Measurements from ENCODE around the gene XNDC1N.

Gene XNDC1N, protein sequence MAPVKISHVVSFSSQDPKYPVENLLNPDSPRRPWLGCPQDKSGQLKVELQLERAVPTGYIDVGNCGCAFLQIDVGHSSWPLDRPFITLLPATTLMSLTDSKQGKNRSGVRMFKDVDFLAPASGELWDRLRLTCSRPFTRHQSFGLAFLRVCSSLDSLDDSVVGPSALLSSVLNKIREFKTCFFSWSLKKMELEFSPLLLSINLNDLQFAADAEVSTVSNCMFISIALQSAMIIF

DNA sequence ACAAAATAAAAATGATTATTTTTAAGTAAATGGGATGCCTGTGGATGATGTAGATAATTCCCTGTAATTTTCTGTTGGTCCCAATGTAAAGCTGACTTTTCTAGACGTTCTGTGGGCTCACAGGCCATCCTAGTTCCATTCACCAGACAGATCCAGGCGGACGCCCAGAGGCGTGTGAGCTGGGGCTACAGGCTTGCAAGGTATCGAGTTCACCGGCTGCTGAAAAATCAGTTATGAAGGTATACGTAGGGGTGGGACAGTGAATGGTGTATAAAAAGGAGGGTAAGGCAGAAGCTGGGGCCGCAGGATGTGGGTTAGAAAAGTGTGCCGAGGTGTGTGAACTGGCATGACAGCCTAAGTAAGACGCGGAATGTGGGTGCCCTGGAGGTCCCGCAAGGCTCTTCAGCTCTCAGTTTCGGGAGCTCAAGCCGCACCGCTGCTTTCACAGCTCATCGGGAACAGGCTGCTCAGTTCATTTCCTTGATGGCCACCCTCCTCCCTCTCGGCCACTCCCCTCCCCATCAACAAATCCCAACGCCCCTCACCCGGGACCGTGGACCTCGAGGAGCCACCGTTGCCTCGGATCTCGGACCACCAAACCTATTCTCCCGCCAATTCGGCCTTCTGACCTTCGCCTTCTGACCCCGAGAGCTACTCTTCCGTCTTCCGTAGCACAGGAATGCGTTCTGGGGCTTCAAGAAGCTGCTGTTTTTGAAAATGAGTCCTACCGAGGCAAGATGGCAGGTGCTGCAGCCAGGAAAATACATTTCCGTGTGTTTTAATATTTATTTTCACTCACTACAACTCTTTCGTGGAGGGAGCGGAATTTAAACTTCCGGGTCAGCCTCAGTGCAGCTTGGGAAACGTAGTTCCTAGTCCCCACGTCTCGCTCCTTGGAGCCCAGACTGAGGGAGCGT, at the start of gene XNDC1N:
TSS of gene XNDC1N (minus strand) at position 775 of the 917 bp plus-strand sequence. CDS start 5,241 bp downstream, outside the sequence.
- DNase-seq: peak; percentile 98

GRCh38 chr11:71977743-71978418, 49.5 kb upstream of the XNDC1N start:
- DNase-seq: peak; percentile 56

GRCh38 chr11:71977090-71977489, 48.7 kb upstream of the XNDC1N start:
- no peak for DNase-seq

DNA sequence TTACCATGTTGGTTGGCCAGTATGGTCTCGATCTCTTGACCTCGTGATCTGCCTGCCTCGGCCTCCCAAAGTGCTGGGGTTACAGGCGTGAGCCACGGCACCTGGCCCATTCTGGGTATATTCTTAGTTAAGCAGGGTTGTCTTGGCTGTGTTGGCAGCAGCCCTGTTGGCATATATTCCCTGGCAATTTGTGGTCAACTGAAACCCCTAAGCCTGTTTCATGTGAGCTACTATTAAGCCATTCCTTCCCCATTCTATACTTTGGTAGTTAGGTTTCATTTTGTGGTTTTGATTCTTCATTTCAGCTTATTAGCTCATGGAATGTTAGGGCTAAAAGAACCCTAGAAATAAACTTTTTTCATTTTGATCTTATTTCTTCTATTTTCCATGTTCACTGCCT, 48.2 kb upstream of the XNDC1N start:
- DNase-seq: no peak

DNA sequence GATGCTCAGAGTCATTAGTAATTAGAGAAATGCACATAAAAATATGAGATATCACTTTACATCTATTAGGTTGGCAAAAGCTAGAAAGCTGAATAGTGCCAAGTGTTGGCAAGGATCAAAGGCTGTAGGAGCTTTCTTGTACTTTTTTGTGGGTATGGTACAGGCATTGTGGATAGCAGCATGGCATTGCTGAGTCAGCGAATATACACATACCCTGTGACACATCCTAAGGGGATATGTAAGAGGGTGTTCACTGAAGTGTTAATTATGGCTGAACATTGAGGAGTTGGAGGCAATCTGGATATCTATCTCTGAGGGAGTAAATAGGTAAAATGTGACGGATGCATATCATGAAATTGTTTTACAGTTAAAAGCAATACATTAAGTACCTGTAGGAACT, 43.3 kb upstream of the XNDC1N start:
- DNase-seq: peak; percentile 37

DNA sequence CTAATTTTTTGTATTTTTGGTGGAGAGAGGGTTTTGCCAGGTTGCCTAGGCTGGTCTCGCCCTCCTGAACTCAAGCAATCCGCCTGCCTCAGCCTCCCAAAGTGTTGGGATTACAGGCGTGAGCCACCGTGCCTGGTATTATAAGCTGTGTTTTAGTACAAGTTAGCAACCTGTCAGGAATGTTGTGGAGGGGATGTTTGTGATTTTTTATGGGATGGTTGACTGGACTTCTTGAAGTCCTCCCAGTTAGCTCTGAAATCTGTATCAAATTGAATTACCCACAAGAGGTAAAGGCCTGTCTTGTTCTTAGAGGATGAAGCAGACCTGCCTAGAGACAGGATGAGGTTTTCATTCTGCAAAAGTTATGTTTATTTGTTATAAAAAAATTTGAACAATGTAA, 36.2 kb upstream of the XNDC1N start:
- DNase-seq: no peak

DNA sequence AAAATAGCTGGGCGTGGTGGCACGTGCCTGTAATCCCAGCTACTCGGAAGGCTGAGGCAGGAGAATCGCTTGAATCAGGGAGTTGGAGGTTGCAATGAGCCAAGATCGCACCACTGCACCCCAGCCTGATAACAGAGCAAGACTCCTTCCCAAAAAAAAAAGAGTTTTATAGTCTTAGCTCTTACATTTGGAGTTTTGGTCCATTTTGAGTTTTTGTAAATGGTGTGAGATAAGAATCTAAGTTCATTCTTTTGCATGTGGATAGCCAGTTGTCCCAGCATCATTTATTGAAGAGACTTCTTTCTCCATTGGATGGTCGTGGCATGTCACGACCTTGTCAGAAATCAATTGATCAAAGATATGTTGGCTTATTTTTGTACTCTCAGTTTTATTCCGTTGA, 35.1 kb upstream of the XNDC1N start:
- DNase-seq: no peak

- no peak for DNase-seq
These were observed 34.1 kb upstream of the XNDC1N start for GRCh38 chr11:71962428-71963038.

DNA sequence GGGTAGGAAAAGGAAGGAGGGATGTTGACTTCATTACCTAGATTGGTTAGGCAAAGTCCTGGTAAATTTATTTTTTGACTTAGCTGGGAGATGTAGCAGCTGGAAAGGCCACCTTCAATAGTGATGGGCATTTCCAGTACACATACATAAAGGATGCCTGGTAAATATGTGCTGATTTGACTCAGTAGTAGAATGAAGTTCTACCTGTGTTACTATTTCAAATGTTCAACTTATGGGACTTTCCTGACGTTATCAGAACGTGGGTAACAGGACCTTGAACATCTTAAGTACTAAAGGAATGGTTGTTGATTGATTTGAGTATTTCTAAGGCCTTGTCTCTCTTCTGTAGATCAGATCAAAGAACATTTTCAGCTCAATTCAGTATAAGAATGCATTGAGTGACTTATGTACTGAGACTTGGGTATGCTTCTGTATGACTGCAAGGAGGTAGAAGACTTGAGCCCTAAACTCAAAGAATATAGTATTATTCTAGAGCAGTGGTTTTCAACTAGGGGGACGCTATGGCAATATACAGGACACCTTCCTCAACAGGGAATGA, 27.6 kb upstream of the XNDC1N start:
- DNase-seq: no peak

DNA sequence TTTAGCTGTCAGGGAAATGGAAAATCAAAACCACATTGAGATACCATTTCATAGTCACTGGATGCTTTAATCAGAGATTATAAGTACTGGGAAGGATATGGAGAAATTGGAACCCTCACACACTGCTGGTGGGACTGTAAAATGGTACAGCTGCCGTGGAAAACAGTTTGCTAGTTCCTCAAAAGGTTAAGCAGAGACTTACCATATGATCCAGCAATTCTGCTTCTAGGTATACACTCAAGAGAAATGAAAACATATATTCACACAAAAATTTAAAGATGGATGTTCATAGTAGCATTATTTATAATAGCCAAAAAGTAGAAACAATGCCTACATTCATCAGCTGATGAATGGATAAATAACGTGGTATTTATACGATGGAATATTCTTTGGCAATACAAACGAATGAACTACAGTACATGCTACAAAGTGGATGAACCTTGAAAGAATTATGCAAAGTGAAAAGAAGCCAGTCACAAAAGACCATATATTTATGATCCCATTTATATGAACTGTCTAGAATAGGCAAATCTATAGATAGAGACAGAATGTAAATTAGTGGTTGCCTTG, 23.4 kb upstream of the XNDC1N start:
- no peak for DNase-seq

- no peak for DNase-seq
These were observed 20.6 kb upstream of the XNDC1N start for GRCh38 chr11:71949034-71949433.

DNA sequence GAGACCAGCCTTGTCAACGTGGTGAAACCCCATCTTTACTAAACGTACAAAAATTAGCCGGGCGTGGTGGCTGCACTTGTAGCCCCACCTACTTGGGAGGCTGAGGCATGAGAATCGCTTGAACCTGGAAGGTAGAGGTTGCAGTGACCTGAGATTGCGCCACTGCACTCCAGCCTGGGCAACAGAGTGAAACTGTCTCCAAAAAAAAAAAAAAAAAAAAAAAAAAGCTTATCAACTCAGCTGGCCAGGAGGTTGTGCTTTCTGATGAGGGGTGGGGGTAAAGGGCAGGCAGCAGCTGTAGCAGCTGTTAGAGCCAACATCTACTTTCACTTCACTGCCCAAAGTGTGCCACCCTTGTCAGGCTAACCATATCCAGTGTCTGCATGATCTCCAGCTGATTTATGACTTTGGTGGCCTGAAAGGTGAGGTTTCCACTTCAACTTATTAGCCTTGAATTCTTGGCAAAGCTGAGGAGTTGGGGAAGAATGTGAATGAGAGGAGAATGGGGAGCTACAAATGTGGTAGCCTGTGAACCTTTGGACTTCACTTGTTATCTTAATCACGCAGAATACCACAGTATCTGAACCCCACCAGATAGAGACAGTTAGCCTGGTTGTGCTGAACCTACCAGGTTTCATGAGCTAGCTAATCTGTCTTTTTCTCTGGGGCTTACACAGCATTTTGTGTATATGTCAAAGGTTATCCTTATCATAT, 20.1 kb upstream of the XNDC1N start:
- DNase-seq: peak; percentile 37

- no peak for DNase-seq
These were observed 19.1 kb upstream of the XNDC1N start for GRCh38 chr11:71947498-71947897.

DNA sequence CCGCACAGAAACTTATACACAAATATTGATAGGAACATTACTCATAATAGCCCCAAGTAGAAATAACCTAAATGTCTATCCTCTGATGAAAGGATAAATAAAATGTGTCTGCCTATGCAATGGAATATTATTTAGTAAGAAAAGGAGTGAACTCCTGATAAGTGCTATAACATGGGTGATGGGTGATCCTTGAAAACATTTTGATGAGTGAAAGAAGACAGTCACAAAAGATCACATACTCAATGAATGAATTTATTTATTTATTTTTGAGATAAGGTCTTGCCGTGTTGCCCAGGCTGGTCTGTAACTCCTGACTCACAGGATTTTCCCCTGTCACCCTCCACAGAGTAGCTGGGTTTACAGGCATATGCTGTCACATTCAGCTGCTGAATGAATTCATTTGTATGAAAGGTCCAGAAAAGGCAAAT, 17.8 kb upstream of the XNDC1N start:
- no peak for DNase-seq

DNA sequence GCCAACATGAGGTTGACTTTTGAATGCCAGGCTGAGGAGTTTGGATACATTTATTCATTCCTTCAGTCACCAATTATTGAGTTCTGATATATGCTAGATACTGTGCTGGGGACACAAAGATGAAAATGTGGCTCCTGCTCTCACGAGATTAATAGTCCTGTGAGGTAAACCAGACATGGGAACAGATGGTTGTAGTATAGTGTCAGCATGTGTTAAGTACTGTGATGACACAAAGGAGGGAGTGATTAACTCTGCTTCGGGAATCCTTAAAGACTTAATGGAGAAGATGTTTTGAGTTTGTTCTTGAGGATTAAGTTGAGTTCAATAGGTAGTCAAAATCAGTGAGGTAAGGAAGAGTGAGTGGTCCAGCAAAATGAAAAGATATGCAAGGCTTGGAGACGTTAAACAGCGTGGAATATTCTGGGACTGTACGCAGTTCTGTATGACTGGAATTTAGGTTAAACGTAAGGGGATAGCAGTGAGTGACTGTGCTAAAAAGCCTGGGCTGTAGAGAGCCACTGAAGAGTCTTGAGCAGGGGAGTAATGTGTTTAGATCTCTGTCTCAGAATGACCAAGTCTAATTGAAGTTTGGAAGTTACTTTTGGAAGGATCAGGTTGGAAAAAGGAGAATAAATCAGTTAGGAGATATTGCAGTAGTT, 12.3 kb upstream of the XNDC1N start:
- DNase-seq: peak; percentile 71

- DNase-seq: no peak
These were observed 9.4 kb upstream of the XNDC1N start for GRCh38 chr11:71937826-71938225.

GRCh38 chr11:71936825-71937224, 8.4 kb upstream of the XNDC1N start:
- DNase-seq: no peak

DNA sequence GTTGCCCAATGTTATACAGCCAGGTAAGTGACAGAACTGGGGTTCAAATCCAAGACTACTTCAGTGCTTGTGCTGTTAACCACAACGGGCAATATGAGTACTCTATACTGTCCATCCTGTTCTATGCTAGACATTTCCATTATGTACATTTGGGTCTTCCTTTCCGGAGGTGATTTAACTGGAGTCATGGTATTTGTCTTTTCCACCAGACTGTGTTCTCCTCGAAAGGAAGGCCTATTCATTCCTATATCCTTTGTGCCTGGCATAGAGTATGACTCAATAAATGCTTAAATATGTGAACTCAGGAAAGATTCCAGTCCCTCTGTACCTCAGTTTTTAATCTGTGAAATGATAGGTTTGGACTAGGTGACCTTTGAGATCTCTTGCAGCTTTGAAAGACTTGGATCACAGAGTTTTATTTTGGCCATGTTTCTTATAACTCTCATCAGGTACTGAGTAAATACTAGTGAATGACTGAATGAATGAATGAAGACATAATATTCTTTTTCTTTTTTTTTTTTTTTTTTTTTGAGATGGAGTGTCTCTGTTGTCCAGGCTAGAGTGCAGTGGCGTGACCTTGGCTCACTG, 7.0 kb upstream of the XNDC1N start:
- no peak for DNase-seq

DNA sequence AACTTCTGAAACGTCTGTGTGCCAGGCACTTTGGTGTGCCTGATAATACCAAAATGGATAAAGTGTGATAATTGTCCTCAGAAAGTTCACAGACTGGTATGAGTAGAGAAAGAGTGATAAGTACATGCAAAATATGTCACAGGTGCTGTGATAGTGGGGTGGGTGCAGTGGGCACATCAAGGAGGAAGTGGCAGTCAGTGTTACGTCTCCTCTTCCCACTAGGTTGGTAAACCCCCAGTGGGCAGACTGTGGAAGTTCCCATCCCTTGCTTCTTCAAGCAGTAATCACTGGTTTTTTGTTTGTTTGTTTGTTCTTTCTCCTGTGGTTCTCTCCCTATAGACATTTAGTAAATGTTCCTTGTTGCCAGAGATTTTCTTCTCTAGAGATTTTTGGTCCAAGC, 5.8 kb upstream of the XNDC1N start:
- no peak for DNase-seq

DNA sequence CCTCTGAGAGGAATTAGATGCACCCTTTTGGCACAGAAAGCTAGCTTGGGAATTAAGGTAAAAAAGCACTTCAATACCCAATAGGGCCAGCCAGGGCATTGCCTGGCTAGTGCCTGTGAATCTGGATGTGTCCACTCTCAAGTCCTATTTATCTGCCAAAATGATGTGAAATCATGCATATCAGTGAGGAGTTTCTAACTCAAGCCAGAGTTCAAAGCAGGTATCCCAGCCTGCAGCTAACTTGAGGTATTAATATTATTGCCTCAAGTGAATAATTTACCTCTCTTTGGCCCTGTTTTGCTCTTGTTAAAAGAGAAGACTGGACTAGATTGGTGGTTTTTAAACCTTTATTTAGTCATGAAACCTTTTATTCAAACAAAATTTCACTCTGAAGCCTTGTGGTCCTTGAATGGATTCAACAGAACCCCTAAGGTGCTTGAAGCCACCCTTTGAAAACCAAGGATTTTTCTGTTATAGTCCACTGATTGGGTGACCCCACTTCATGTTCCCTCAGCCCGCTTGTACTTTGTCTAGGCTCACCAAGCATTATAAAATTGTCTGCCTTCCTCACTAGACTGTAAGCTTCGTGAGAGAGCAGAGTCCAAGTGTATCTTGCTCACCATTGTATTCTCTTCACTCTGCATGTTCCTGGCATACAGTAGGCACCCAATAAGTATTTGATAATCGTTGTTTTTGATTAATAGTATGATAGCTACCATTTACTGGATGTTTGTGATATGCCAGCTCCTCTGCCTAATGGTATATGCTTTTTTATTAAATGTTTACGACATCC, 4.9 kb upstream of the XNDC1N start:
- DNase-seq: no peak
